CD8-positive, alpha-beta memory T cell (primary cell): ENCODE measurements around the gene GNGT2. TPM values are rescaled to one million over a fixed set of nuclear protein-coding genes. Genes with fewer than 3 reads are reported as not detected.
A peak's percentile ranks its signal among the peaks of the same experiment; 100 is the strongest.

Source experiments
- CTCF ChIA-PET: fragments of 350-600 bp; sonication (Branson Sonifier 250); formaldehyde crosslinking; loops from one replicate; lab custom pipeline; 2021; ENCODE audit warnings: antibody characterized with exemption; lab: Charles Lee
- POLR2A ChIA-PET: fragments of 350-600 bp; sonication (Branson Sonifier 250); formaldehyde crosslinking; loops from one replicate; lab custom pipeline; 2021; ENCODE audit warnings: antibody characterized with exemption; lab: Charles Lee
- DNase-seq, 5 donors: peaks; one replicate each; pipeline versions ENCODE4 v3.0.0 to v3.0.0-alpha.2; 2020 to 2022; ENCODE audit warnings: mixed read lengths in 1 of 5
- H3K27ac ChIP-seq: one replicate; pipeline ENCODE4 v1.7.0; 2013; ENCODE audit warnings: low read depth, mild to moderate bottlenecking, low read length, moderate library complexity
- H3K27me3 ChIP-seq: 2 replicates; pipeline ENCODE4 v1.7.0; 2013; ENCODE audit warnings: low read length, mild to moderate bottlenecking; ENCODE audit not compliant: insufficient read depth, poor library complexity, severe bottlenecking
- H3K36me3 ChIP-seq: 2 replicates; pipeline ENCODE4 v1.7.0; 2013; ENCODE audit warnings: mild to moderate bottlenecking, low read length, moderate library complexity; ENCODE audit not compliant: insufficient read depth
- H3K4me1 ChIP-seq: 2 replicates; pipeline ENCODE4 v1.7.0; 2013; ENCODE audit warnings: mild to moderate bottlenecking, low read length, moderate library complexity; ENCODE audit not compliant: insufficient read depth
- H3K4me3 ChIP-seq: 2 replicates; pipeline ENCODE4 v1.7.0; 2013; ENCODE audit warnings: mild to moderate bottlenecking, low read length
- H3K9me3 ChIP-seq: 2 replicates; pipeline ENCODE4 v1.7.0; 2013; ENCODE audit warnings: mild to moderate bottlenecking, low read length
- H3K27ac Mint-ChIP-seq, 8 donors: one replicate each; pipeline ENCODE4 v1.8.0; 2020 to 2021; ENCODE audit warnings: mixed read lengths in 8 of 8, mild to moderate bottlenecking in 6 of 8, inconsistent platforms in 3 of 8, moderate library complexity in 3 of 8
- H3K27me3 Mint-ChIP-seq, 2 donors: one replicate each; pipeline ENCODE4 v1.8.0; 2020 to 2021; ENCODE audit warnings: mixed read lengths in 2 of 2, mild to moderate bottlenecking in 1 of 2, moderate library complexity in 1 of 2
- H3K36me3 Mint-ChIP-seq, 3 donors: one replicate each; pipeline ENCODE4 v1.8.0; 2020 to 2021; ENCODE audit warnings: mixed read lengths in 3 of 3, inconsistent platforms in 1 of 3, mild to moderate bottlenecking in 1 of 3
- H3K4me1 Mint-ChIP-seq, 3 donors: one replicate each; pipeline ENCODE4 v1.8.0; 2020 to 2021; ENCODE audit warnings: mixed read lengths in 3 of 3, inconsistent platforms in 1 of 3, mild to moderate bottlenecking in 1 of 3
- H3K4me3 Mint-ChIP-seq, 7 donors: one replicate each; pipeline ENCODE4 v1.8.0; 2020 to 2021; ENCODE audit warnings: mixed read lengths in 7 of 7, mild to moderate bottlenecking in 6 of 7, moderate library complexity in 4 of 7, inconsistent platforms in 2 of 7
- H3K9me3 Mint-ChIP-seq, 5 donors: one replicate each; pipeline ENCODE4 v1.8.0; 2020 to 2022; ENCODE audit warnings: mixed read lengths in 5 of 5, mild to moderate bottlenecking in 3 of 5, moderate library complexity in 2 of 5, inconsistent platforms in 1 of 5
- polyA plus RNA-seq: library from polyadenylated mRNA; unstranded; fragments of 300-500 nt; fragmentation: Illumina TruSeq; gene quantifications from one replicate; pipeline ENCODE4 v1.2.3, GENCODE V29; 2021
- total RNA-seq, 2 experiments: library from RNA; stranded (reverse); gene quantifications; one replicate each; pipeline ENCODE4 v1.2.3, GENCODE V29; 2021

The GNGT2 gene
- total and polyA plus RNA-seq, 3 experiments from 2014 or later = 24.0 to 33.6 (median 26.5) TPM

- ChIA-PET CTCF (no interaction called here), POLR2A (no interaction called here)
- Histone ChIP-seq H3K4me3 (no peak overlapping the region), H3K27me3 (peaks cover 4% of the 10 kb centered on the region), H3K9me3 (no peaks in the 10 kb centered on the region), H3K27ac (no peak overlapping the region), H3K4me1 (no peaks in the 10 kb centered on the region), H3K36me3 (no peaks in the 10 kb centered on the region)
- Mint-ChIP-seq H3K27me3 (peaks cover 32 to 43% of the 10 kb centered on the region in 2 donors), H3K4me1 (no peaks in the 10 kb centered on the region), H3K27ac (no peak overlapping the region), H3K36me3 (no peaks in the 10 kb centered on the region), H3K4me3 (no peak overlapping the region), H3K9me3 (no peaks in the 10 kb centered on the region)
- DNase-seq = no peak
Measured at GRCh38 chr17:49162866-49163265, 47.5 kb downstream of the GNGT2 start.

DNA sequence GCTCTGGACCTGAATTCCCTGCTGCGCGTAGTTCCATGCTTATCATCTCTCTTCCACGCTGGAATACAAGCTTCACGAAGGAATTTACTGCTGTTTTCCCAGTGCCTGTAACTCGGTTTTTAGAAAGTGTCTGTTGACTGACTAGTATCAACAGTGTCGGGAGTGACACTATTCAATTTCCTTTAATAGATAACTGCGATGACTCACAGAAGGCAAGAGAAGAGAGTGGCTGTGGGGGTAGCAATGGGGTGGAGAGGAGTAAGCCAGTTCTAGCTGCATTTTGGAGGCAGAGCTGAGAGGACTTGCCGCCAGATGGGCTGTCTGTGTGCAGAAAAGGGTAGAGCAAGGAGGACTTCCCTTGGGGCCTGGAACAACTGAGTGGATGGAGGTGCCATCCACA, 52.6 kb downstream of the GNGT2 start:
- H3K4me1 ChIP-seq = no peaks in the 10 kb centered on the region
- CTCF ChIA-PET = no interaction called here
- H3K9me3 ChIP-seq = no peaks in the 10 kb centered on the region
- no peak for DNase-seq
- Mint-ChIP-seq H3K27me3 (peaks cover 37 to 48% of the 10 kb centered on the region in 2 donors), H3K4me3 (no peak overlapping the region), H3K36me3 (no peaks in the 10 kb centered on the region), H3K9me3 (no peaks in the 10 kb centered on the region), H3K4me1 (no peaks in the 10 kb centered on the region), H3K27ac (peak overlapping the region in 1 of 8 donors; percentile 40)
- no peak overlapping the region for H3K4me3 ChIP-seq
- H3K36me3 ChIP-seq = no peaks in the 10 kb centered on the region
- H3K27ac ChIP-seq = no peak overlapping the region
- POLR2A ChIA-PET = no interaction called here
- peaks cover 4% of the 10 kb centered on the region for H3K27me3 ChIP-seq

DNA sequence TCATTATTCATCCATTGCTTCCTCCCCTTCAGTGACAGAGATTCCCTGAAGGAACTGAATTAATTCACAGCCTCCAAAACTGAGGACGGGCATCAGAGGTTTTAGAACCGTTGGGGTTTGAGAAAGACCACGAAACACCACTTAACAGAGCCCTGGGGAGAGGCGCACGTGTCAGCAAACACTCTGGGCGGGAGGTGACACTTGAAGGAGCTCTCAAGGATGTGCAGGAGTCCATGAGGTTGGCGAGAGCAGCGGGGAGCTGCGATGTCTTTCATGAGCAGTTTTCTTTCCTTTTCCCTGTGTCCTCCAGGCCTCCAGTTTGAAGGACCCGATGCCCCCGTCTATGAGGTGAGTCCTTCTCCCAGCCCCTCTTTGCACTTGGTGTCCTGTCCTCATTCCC, 54.1 kb downstream of the GNGT2 start:
- Histone ChIP-seq H3K4me3 (no peak overlapping the region), H3K27ac (no peak overlapping the region), H3K27me3 (peaks cover 4% of the 10 kb centered on the region), H3K4me1 (no peaks in the 10 kb centered on the region), H3K9me3 (no peaks in the 10 kb centered on the region), H3K36me3 (no peaks in the 10 kb centered on the region)
- no peak for DNase-seq
- ChIA-PET POLR2A (no interaction called here), CTCF (no interaction called here)
- no peaks in the 10 kb centered on the region for H3K9me3 Mint-ChIP-seq
- no peaks in the 10 kb centered on the region for H3K4me1 Mint-ChIP-seq
- peaks cover 37 to 48% of the 10 kb centered on the region in 2 donors for H3K27me3 Mint-ChIP-seq
- H3K4me3 Mint-ChIP-seq = no peak overlapping the region
- H3K36me3 Mint-ChIP-seq = no peaks in the 10 kb centered on the region
- H3K27ac Mint-ChIP-seq = no peak overlapping the region

Other genes starting within 250 kb of the GNGT2 start
- not detected for gene GIP, start 242.0 kb downstream of the GNGT2 start, total RNA-seq
- gene GIP, start 242.0 kb downstream of the GNGT2 start, polyA plus RNA-seq = not detected
- under 1 TPM; 0.24 to 0.28 TPM for gene IGF2BP1, start 213.2 kb downstream of the GNGT2 start, total RNA-seq
- gene IGF2BP1, start 213.2 kb downstream of the GNGT2 start, polyA plus RNA-seq = not detected
- gene B4GALNT2, start 77.8 kb downstream of the GNGT2 start, total RNA-seq = not detected
- gene B4GALNT2, start 77.8 kb downstream of the GNGT2 start, polyA plus RNA-seq = not detected
- 10 to 100 TPM; 46.4 to 48.5 TPM for gene ABI3, start 133 bp upstream of the GNGT2 start, total RNA-seq
- 95.4 TPM for gene ABI3, start 133 bp upstream of the GNGT2 start, polyA plus RNA-seq
- not detected for gene PHOSPHO1, start 20.2 kb upstream of the GNGT2 start, total RNA-seq
- 0.91 TPM for gene PHOSPHO1, start 20.2 kb upstream of the GNGT2 start, polyA plus RNA-seq
- gene ZNF652, start 151.7 kb upstream of the GNGT2 start, total RNA-seq = 10 to 100 TPM; 11.5 to 11.9 TPM
- gene ZNF652, start 151.7 kb upstream of the GNGT2 start, polyA plus RNA-seq = 27.7 TPM
- gene PHB1, start 204.3 kb upstream of the GNGT2 start, total RNA-seq = 100 to 1,000 TPM; 440 to 450 TPM
- 164 TPM for gene PHB1, start 204.3 kb upstream of the GNGT2 start, polyA plus RNA-seq